ENCODE results near the gene PLPPR1.

PLPPR1 gene

DNA sequence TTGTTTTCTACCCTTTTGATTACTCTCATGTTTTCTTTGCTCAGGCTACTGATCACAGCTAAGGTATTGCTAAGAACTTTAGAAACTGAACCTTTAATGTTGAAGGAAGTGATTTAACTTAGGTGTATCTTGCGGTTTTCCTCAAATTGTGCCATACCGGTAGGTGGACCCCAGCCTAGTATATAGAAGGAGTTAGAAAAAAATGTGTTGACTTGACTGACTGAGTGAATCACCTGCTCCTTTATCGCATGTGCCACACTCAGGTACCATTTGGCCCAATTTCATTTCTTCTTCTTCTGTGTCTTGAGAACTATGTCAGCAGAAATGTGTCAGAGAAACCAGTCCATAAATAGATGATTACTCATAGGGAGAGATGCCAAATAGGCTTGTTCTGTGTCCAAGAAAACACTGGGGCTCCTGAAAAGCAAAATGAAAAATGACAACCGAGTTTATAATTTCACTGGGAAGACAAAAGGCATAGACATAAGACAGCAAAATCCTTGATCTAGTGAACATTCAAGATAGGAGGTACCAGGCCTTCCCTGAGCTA is 19.4 kb downstream of the PLPPR1 start:
- no peak for DNase-seq (ENCODE audit: low read depth, low spot score)

DNA sequence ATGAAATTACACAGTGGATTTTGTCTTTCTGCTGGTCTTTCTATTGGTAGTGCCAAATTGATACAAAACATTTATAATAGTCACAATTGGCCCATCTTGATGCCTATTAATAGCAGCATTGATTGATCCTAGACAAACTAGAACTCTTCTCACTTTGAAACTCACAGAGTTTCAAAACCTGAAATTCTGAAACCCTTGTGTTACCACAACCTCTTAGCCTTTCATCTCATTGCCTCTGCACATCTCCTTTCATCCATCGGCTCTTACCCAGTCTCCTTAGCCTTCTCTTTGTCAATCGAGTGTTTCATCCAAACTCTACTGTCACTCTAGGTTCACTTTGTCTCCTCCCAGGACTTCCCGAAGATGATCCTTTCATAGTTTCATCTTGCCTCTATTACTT is 22.1 kb downstream of the PLPPR1 start:
- no peak for DNase-seq (ENCODE audit: low read depth, low spot score)

DNA sequence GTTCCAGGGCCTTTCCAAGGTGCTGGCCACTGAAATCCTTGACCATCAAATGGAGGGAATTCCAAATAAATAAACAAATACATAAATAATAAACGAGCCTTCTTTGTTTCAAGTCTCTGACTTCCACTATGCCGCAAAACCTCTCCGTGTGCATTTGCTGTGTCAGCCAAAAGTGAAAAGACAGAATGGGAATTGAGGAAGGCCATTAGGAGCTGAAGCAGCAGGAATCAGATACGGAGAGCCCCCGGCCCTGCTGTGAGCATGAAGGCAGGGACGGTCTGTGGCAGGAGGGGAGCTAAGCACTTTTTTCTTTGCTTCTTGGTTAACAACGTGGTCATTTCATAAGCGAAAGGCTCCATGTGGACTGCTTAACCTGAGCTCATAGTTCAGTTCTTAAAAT is 26.1 kb downstream of the PLPPR1 start:
- no peak for DNase-seq (ENCODE audit: low read depth, low spot score)

DNA sequence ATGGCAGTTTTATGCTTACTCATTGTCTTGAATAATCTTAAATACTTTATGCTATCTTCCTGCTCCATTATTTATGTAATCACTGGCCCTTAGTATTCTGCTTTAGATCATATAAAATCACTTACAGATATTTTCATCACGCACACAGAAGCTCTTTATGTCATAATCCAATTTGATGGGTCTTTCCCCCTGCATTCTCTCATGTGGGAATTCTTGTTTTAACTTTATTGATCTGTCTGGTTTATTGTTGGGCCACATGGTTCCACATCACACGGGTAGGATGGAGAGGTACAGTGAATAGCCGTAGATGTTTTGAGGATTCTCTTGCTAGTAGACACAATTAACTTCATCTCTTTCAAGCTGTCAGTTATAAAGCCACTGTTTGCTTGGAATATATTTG is 27.0 kb downstream of the PLPPR1 start:
- DNase-seq (ENCODE audit: low read depth, low spot score) = no peak

DNA sequence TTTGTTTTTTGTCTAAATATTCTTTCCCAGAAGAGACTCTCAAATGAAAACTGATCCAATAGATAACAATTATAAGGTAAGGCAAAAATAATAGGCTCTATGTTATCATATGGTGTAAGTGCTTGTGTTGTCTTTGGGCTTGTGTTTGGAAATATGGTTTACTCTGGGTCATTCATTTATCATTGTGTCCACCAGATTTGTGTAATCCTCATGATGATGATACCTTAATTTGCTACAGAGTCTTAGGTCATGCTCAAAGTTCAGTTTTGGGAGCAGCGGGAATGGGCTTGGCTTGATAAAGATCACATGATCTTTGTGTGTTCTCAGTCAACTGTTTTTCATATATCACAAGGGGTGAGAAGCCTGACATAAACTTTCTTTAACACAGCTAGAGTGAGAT is 34.2 kb downstream of the PLPPR1 start:
- no peak for DNase-seq (ENCODE audit: low read depth, low spot score)

DNA sequence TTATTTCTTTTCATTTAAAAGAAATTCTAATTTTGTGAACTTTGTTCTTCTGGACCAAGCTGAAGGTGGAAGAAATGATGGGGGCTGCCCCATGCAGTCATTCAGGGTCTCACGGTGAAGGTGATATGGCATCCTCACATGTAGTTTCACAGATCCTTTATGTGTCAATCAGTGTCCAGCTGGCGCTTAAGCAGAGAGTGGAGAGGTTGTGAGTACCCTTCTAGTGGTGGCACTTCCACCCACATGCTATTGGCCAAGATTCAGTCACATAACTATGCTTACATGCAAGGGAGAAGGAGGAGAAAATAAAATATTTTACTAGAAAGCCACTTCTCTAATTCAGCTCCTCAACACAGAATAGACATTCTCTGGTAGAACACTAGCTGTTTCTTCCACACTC is 34.7 kb downstream of the PLPPR1 start:
- DNase-seq (ENCODE audit: low read depth, low spot score) = no peak

DNA sequence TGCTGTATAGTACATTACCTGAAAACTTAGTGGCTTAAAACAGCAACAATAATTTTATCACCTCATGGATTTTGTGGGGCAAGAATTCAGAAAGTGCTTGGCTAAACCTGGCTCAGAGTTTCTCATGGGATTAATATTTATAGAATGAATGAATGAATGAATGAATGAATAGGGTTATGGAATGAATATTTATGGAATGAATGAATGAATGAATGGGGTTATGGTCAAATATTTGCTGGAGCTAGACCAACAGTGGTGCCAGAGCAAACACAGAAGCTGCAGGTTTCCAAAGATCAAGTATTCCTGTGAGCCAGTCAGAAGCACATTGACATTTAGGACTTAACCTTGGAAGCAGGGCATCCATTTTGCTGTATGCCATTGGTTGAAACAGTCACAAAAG is 35.7 kb downstream of the PLPPR1 start:
- no peak for DNase-seq (ENCODE audit: low read depth, low spot score)

DNA sequence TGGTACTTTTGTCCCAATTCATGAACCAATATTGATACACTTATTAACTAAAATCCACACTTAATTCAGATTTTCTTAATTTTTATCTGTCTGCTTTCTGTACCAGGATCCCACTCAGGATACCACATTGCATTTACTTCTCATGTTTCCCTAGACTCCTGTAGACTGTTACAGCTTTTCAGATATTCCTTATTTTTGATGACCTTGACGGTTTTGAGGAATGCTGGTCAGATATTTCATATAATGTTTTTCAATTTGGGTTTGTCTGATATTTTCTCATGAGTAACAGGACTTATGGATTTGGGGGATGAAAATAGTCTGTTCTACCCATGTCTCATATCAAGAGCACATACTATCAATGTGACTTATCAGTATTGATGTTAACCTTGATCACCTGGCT is 37.4 kb downstream of the PLPPR1 start:
- DNase-seq (ENCODE audit: low read depth, low spot score) = no peak

DNA sequence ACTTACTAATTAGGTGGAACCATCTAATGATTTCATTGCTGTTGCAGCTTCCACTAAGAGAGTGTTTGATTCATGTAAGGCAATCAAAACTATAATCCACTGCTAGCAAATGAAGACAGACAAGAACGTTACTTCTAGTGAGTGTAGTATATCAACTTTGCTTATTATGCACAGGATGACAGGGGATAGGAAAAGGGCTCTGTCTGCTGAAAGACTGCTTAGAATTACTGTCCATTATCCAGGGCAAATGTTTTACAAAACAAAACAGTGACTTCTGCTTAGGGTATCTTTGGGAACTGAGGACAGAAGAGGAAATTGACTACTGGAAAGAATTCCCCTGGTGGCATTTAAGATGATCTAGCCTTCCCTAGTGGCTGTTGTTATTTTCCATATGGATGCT is 40.2 kb downstream of the PLPPR1 start:
- no peak for DNase-seq (ENCODE audit: low read depth, low spot score)

DNA sequence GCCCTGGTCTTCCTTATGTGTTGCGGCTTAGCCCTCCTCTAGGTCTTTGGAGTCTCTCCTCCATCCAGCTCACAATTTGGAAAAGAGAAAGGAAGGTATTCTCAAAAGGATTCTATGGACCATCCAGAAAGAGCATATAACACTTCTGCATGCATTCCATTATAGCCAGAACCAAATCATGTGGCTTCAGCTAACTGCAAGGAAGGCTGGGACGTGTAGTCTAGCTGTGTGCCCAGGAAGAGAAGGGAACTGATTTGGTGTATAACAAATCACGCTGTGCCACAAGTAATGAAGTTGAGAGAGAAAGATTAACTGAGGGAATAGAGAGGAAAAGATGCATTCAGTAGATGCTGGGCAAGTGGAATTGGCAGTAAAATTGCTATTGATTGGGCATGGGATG is 43.7 kb downstream of the PLPPR1 start:
- DNase-seq (ENCODE audit: low read depth, low spot score) = no peak

DNA sequence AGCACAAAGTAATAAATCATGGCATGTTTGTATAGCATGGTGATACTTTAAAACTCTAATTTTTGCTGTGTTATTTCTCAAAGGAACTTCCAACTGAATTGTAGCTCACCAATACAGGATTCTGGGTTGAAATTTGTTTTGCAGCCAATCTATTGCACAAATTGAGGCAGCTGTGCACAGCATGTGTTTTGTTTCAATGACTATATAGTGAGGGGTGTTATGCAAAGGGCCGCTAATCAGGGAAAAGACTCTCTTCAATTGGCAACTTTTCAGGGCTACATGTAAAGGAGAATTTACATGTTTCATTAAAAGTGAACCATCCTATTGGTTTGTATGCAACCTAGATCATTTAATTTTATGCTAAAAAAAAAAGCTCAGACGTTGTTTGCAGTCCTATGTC is 44.6 kb downstream of the PLPPR1 start:
- no peak for DNase-seq (ENCODE audit: low read depth, low spot score)

DNA sequence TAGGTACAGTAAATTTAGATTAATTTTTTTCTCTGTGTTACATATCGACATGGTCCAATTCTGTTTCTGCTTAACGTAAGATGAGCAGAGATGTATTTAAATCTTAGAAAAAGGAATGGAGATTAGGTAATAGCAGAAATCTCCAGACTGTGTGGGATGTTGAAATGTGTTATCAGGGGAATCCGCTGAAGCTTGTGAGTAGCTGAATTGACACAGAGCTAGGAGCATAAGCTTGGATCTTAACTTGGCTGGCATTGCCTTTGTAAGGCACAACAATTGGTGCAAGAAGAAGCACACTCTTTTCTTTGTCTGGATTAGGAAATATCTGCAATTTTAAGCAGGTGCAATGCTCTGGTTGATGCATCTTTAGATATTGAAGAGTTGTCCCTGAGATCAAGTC is 53.1 kb downstream of the PLPPR1 start:
- no peak for DNase-seq (ENCODE audit: low read depth, low spot score)

DNA sequence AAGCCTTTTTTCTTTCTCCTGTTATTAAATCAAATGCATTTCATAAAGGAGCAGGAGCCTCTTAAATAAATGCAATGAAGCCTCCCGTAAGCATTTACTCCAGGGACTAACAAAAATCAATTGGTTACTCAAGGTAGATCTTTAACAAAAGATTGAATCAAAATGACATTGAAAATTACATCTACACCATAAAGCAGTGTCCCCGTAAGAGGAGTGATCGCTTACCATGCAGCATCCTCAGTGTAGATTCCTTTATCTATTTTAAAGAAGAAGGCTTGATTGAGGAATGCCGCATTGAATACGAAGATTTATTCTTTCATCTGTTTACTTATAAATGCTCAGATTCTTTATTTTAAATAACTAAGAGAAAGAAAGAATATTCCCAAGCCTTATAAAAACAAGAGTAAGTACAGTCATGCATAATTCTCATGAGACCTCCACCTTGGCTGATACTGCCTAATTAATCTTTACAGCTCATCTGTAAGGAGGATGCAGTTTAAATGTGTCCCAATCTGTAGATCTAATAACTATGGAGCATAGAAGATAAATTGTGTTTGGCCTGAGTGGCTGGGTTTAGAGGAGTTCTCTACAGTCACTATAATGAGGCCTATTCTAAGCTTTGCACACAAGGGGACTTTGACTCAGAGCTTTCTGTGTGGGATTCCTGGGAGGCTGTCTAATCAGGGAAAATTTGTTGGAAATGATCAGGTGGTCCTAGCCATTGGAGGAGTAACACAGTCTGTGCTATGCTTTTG is 55.1 kb downstream of the PLPPR1 start:
- no peak for DNase-seq (ENCODE audit: low read depth, low spot score)

DNA sequence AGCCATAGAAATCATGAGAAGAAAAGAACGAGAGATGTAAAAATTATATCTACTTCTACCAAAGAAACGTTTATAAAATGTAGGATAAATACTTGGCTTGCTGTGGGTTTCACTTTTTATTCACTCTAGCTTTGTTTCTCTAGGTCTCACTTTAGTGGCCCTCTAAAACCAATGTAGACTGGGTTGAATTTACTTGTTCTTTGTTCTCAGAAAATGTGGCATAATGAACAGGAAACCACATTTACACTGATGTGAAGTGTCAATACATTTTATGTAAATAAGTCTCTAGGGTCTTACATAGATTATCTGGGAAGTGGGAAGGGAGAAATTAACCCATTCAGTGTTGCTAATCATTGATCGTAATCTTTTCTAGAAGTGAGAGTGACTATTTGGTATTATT is 58.9 kb downstream of the PLPPR1 start:
- no peak for DNase-seq (ENCODE audit: low read depth, low spot score)

DNA sequence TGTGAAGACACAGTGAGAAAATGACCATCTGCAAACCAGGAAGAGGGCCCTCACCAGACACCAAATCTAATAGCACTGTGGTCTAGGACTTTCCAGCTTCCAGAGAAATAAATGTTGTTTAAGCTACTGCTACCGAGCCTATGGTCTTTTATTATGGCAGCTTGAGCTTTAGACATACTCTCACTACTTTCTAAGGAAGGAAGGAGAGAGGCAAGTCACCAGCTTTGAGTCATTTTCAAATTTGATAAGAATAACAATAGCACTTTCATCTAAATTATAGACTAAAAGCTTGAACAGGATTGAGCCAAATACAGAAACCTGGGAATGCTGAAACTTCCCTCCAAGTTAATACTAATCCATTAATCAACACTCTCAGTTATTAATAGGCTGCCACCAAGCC is 64.4 kb downstream of the PLPPR1 start:
- DNase-seq (ENCODE audit: low read depth, low spot score) = no peak

DNA sequence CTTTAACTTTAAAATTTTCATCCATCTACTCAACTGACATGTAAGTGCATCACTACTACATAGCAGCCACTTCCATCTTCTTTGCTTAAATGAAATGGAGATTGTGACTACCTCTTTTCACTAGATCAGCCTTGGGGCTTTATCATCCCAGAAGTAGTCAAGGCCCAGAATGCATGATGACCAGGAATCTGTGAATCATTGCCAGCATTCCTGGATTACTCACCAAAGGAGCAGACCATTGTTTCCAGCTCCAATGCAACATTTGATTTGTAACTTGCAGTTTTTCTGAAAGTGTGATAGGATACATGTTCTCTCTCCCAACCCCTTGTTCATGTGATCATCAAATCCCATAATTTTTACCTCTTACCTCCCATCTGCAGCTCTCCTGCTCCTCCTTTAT is 65.1 kb downstream of the PLPPR1 start:
- no peak for DNase-seq (ENCODE audit: low read depth, low spot score)

DNA sequence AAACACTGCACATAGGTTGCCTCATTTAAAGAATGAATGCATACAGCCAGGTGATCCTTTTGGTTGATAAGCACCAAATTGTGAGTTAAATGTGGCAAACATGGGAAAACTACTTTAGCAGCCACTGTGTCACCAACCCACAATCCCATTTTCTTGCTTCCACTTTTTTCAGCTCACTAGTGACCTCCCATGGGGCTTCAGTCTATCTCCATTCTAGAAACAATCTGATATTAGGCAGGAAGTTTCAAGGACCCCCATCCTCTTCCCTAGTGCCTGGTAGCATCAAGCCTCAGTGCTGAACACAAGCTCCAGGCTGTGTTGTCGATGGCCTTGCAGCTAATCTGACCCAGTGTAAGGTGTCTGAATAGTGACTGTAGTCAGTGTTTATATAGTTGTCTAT is 66.2 kb downstream of the PLPPR1 start:
- DNase-seq (ENCODE audit: low read depth, low spot score) = no peak

DNA sequence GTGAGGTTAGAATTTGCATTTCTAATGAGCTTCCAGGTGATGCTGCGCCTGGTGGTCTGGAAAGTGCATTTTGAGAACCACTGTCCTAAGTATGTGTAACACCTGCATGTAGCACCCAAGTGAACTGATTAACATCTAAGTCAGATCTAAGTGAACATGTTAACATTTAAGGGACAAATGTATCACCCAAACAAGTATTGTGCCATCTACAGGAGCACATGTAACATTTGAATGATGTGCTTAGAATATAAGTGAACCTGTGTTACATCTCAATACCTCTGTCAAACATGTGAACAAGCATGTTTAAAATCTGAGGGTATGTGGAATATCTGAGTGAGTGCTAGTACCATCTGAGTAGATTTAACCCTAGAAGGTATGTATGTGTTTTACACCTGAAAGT is 68.7 kb downstream of the PLPPR1 start:
- no peak for DNase-seq (ENCODE audit: low read depth, low spot score)

DNA sequence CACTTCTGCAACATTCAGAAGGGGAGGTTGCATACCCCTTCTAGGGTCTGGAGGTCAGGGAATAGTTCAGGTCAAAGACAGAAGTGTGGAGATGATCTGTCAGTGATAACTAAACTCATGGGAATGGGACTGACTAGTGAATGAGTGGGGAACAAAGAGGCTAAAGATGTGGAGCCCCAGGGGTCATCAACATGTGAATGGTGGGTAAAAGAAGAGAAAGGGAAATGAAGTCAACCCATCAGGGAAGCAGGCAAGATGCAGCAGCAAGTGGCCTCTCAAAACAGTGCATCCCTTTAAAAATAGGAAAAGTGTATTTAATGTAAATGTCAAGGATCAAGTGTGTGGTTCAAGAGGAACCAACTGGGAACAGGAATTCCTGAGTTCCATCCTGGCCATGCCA is 69.9 kb downstream of the PLPPR1 start:
- peak; percentile 5 for DNase-seq (ENCODE audit: low read depth, low spot score)

DNA sequence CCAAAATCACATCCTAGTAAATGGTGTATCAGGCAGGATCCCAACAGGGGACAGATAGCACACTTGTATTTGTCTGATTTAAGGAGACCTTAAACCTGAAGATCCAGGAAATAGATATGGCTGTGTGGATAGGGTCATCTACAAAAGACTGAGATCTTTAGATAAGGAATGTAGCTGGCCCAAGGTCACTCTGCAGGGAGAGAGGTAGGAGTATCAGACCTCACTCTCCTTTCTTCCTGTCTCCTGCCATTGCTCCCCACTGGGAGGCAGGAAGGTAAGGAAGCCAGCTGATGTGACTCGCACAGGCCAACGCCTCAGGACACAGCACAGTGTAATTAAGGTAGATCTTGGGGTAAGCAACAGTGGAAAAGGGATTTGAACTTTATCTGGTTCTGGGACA is 85.8 kb downstream of the PLPPR1 start:
- DNase-seq (ENCODE audit: low read depth, low spot score) = no peak

DNA sequence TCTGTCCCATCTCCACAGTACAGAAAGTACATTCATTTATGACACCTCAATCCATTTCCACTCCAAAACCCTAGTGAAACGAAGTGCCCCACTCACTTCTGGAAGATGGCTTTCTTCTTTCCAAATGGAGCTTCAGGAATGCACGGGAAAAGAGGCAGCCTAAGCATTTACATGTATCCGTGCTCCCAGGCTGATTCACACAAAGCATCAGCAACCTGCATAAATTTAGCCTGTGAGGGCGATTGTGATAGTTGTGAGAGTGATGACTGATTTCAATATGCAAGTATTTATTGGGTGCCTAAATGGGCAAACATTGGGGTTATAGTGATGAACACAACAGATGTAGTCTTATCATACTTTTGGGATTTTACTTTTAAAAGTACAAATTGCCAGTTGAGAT is 86.6 kb downstream of the PLPPR1 start:
- DNase-seq (ENCODE audit: low read depth, low spot score) = no peak

DNA sequence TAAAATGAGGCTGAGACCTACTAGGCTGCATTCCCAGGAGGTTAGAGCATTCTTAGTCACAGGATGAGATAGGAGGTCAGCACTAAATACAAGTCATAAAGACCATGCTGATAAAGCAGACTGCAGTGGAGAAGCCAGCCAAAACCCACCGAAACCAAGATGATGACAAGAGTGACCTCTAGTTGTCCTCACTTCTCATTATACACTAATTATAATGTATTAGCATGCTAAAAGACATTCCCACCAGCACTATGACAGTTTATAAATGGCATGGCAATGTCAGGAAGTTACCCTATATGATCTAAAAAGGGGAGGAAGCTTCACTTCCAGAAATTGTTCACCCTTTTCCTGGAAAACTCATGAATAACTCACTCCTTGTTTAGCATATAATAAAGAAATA is 88.6 kb downstream of the PLPPR1 start:
- no peak for DNase-seq (ENCODE audit: low read depth, low spot score)

DNA sequence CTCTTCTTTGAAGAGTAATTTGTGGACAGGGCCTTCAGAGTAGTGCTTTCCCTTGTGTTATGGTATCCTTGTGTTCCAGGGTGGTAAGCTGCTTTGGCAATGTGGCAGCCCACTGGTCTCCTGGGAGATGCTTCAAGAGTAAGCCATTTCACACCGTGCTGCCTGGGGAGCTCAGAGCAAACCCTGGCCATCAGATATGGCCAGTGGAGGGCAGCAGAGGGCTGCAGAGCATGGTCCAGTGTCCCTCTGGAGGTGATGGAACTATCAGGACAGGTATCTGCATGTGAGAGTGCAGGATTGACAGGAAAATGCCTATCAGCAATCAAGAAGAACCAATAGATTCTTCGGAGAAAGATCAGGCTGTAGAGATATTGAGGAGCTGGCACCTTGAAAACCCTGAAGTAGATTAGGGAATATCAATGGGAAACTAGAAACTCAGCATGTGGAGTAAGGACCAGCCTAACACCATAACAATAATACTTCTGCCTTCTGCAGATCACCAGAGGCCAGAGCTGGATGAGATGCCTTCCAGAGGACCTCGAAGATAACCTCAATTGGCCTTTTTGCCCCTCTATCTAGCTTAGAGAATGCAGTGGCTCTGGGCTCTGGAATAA is 90.8 kb downstream of the PLPPR1 start:
- peak; percentile 79 for DNase-seq (ENCODE audit: low read depth, low spot score)
